Measurements from ENCODE around the gene ID4.

GRCh38 chr6:19831358-19831757, 5.8 kb upstream of the ID4 start:
- TF ChIP-seq CTCF (conservative IDR thresholded peaks at IDR 0.05; ENCODE audit: low read length) (no peak), EZH2phosphoT487 (IDR thresholded peaks at IDR 0.05; ENCODE audit: borderline replicate concordance, low read depth, low read length) (no peak)
